AG09319 (cell line): ENCODE measurements around the gene FAM156A.
"Not testable (repeated sequence)": the region's sequence is repeated elsewhere in the genome, so short reads cannot be mapped to it uniquely, and the experiment has no call there.

Experiments used
- DNase-seq: peaks from one replicate; pipeline ENCODE4 v3.0.0-alpha.2; 2010; ENCODE audit warnings: low read depth; ENCODE audit errors: extremely low read depth
- TF ChIP-seq, protein P1 (sequence below): IDR thresholded peaks from 2 replicates; pipeline ENCODE4 v1.5.1; 2011; ENCODE audit warnings: low read depth, mild to moderate bottlenecking, inconsistent platforms, low read length, moderate library complexity

FAM156A gene

DNA sequence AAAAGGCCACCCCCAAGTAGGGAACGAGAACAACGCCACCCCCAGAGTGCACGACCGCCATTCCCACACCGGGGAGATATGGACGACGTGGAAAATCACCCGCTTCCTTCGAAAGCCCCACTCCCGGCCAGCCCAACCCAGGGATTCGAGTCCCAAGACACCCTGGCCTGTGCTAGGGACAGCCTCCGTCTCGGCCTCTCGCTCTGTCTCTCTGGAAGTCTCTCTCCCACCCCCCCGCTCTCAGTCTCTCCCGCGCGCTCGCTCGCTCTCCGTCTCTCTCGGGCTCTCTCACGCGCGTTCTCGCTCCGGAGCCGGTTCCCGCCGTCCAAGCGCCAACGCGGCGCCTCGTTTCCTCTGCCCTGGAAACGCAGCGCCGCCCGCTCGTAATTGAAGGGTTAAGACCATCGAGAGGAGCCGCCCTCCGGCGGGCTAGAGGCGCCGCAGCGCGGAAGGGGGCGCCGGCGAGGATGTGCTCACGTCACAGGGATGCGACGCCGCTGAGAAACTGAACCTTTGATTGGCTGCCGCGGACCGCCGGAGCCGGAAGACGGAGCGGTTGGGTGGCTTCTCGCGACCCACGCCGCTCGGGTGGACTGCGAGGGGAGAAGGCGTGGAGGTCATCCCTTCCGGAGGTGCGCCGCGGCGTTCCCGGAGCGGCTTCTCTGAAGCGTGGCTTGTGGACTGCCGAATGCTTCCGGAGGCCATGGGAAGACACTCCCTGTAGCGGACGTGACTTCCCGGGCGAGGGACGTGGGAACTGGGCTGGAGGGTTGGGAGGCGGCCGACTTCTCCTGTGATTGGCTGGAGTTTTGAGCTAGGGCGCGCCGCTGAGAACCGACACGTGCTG lies at the start of gene FAM156A:
Gene FAM156A, minus strand, starts transcription at position 406 of the 847 bp plus-strand sequence. CDS start 9,930 bp downstream, outside the sequence.
- DNase-seq = not testable (repeated sequence)

GRCh38 chrX:53005327-53005726 lies 47.0 kb upstream of the FAM156A start:
- DNase-seq = no peak

DNA sequence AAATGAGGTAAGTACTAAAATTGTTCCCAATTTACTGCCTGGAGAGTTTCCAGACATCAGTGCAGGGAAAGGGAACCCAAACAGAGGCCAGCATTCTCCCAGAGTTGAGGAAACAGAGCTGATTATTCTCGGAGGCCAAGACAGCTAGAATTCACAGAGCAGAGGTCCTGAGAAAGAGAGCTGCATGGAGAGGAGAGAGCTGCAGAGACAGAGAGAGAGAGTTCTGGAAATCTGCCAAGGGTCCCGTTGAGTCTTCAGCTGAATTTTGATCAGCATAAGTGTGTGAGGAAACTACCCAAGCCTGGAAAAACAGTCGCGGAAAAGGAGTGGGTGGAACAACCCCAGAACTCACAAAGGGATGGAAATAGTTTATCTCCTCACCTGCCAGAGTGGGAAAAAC lies 46.5 kb upstream of the FAM156A start:
- TF ChIP-seq, protein P1, sequence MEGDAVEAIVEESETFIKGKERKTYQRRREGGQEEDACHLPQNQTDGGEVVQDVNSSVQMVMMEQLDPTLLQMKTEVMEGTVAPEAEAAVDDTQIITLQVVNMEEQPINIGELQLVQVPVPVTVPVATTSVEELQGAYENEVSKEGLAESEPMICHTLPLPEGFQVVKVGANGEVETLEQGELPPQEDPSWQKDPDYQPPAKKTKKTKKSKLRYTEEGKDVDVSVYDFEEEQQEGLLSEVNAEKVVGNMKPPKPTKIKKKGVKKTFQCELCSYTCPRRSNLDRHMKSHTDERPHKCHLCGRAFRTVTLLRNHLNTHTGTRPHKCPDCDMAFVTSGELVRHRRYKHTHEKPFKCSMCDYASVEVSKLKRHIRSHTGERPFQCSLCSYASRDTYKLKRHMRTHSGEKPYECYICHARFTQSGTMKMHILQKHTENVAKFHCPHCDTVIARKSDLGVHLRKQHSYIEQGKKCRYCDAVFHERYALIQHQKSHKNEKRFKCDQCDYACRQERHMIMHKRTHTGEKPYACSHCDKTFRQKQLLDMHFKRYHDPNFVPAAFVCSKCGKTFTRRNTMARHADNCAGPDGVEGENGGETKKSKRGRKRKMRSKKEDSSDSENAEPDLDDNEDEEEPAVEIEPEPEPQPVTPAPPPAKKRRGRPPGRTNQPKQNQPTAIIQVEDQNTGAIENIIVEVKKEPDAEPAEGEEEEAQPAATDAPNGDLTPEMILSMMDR = no peak
- DNase-seq = no peak

More at GRCh38 chrX:53005327-53005726, 47.0 kb upstream of the FAM156A start:
- TF ChIP-seq, protein P1 = no peak

DNA sequence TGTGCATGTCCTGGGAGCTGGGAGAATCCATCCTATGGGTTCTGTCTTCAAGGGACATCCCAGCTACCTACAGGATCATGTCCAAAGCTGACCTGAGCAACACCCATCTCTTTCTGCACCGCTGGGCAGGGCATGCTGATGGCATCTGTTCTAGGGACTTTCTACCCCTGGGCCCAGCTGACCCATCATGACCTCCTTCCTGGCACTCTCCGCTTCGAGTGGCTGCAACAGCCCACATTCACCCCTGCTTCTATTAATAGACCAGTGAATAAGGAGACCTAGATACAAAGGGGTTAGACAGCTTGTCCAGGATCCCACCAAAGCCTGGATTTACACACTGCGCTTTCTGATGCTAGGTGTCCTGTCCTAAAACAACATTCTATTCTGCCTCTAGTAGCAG lies 45.7 kb upstream of the FAM156A start:
- no peak for DNase-seq
- TF ChIP-seq, protein P1 = no peak

- TF ChIP-seq, protein P1 = no peak
- DNase-seq = no peak
These were observed 44.8 kb upstream of the FAM156A start for GRCh38 chrX:53003111-53003510.

DNA sequence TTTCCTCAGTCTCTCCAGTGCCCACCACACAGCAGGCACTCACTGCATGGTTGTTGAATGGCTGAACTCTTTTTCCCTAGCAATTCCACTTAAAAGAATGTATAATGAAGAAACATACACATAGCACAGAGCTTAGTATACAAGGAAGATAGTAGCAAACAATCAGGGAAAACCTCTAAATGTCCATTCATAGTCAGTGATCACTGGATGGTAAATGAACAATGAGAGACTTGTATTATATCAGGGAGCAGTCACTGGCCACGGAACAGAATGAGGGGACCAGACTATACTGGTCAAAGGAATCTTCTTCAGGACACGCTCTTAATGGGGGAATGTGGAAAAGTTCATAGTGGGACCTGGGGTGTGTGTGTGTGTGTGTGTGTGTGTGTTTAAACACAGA lies 43.6 kb upstream of the FAM156A start:
- TF ChIP-seq, protein P1 = no peak
- no peak for DNase-seq

DNA sequence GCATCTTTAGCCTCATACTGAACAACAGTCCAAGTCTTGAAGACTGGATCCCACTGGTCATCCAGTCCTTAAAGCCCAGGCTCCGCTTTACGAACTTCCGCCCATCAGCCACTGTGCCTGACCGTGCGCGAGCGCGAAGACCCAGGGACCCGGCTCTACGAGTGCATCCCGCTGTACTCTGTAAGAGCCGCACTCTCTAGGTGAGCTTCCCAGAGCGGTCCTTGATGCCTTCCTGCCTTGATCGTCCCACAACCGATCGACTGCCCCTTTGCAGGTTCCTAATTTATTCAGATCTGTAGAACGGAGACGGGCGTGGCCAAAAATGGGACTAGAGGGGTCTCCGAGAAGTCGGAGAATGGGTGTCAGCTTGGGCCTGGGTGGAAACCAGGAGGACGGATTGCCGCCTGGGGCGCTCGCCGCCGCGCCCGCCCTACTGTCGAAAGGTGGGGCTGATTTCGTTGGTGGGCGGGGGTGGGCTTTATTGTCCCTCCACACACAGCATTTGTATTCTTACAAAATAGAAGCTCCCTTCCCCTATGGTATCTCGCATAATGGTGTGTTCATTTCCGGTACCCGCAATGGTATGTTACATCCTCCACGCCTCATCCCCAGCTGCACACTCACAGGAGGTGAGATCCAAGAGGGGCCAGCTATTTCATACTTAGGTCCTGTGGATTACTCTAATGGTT lies 42.3 kb upstream of the FAM156A start:
- TF ChIP-seq, protein P1 = no peak
- DNase-seq = no peak
